GM12878 (cell line): Measurements from ENCODE around the gene IBSP. TPM values are rescaled to one million over a fixed set of nuclear protein-coding genes. Genes with fewer than 3 reads are reported as not detected.

Source experiments
- ATAC-seq: fragments of 200-7000 bp; cut with Tn5 transposase; 3 replicates; pipeline ENCODE4 v1.9.1; 2020; ENCODE audit warnings: mild to moderate bottlenecking, moderate library complexity
- BruUV-seq: library from RNA; stranded (reverse); fragments of 400-500 nt; replicated peaks from 2 replicates; lab custom pipeline; 2021; lab: Mats Ljungman, UMichigan
- CTCF ChIA-PET: fragments of 300-600 bp; sonication (Branson Sonifier 250); formaldehyde crosslinking; extraction: SDS; loops from one replicate; lab custom pipeline; 2021; ENCODE audit warnings: inconsistent platforms; lab: Yijun Ruan, JAX
- POLR2A ChIA-PET: fragments of 350-600 bp; formaldehyde crosslinking; extraction: SDS; loops from one replicate; lab custom pipeline; 2021; ENCODE audit warnings: inconsistent platforms; lab: Charles Lee
- RAD21 ChIA-PET: fragments of 300-600 bp; sonication (Branson Sonifier 250); formaldehyde crosslinking; loops from one replicate; lab custom pipeline; 2023; ENCODE audit warnings: antibody characterized with exemption; ENCODE audit not compliant: unreplicated experiment; lab: Charles Lee
- SMC1A ChIA-PET: fragments of 300-600 bp; sonication (Branson Sonifier 250); formaldehyde crosslinking; loops from one replicate; lab custom pipeline; 2023; ENCODE audit not compliant: unreplicated experiment, uncharacterized antibody; lab: Charles Lee
- DNase-seq: peaks from one replicate; pipeline ENCODE4 v3.0.0-alpha.2; 2011; ENCODE audit warnings: low read depth, low spot score
- FAIRE-seq: peaks from 3 replicates; lab custom pipeline; 2011; peaks lifted over from hg19 to GRCh38; lab: Jason Lieb, UNC
- H2AFZ ChIP-seq: 2 replicates; pipeline ENCODE4 v1.6.0; 2011; ENCODE audit warnings: low read depth, low read length, control low read depth; ENCODE audit not compliant: control insufficient read depth
- H3K27ac ChIP-seq: 2 replicates; pipeline ENCODE4 v1.5.1; 2011; ENCODE audit warnings: control low read depth; ENCODE audit not compliant: control insufficient read depth, insufficient read depth
- H3K27me3 ChIP-seq, 2 experiments: replicated peaks in 1 of 2; 2 replicates each; pipeline versions ENCODE4 v1.6.0 to v1.6.1; 2011; ENCODE audit warnings: low read length in 1 of 2; ENCODE audit not compliant: control insufficient read depth in 2 of 2, insufficient read depth in 2 of 2
- H3K36me3 ChIP-seq, 2 experiments: 2 replicates each; pipeline ENCODE4 v1.5.1; 2011; ENCODE audit warnings: low read length in 1 of 2; ENCODE audit not compliant: control insufficient read depth in 2 of 2, insufficient read depth in 2 of 2
- H3K4me1 ChIP-seq: 2 replicates; pipeline ENCODE4 v1.6.1; 2011; ENCODE audit warnings: mild to moderate bottlenecking, low read length, moderate library complexity, mixed read lengths; ENCODE audit not compliant: control insufficient read depth, insufficient read depth
- H3K4me2 ChIP-seq: 2 replicates; pipeline ENCODE4 v1.6.0; 2011; ENCODE audit warnings: control low read depth; ENCODE audit not compliant: control insufficient read depth, insufficient read depth
- H3K4me3 ChIP-seq: fragments of 200-600 bp; sonication (generic); 2 replicates; pipeline ENCODE4 v1.5.1; 2016
- H3K79me2 ChIP-seq: 2 replicates; pipeline ENCODE4 v1.6.0; 2011; ENCODE audit warnings: low read length; ENCODE audit not compliant: control insufficient read depth, insufficient read depth
- H3K9ac ChIP-seq: 2 replicates; pipeline ENCODE4 v1.8.0; 2011; ENCODE audit warnings: low read length, control low read depth, mixed read lengths; ENCODE audit not compliant: control insufficient read depth, insufficient read depth
- H3K9me3 ChIP-seq: replicated peaks from 3 replicates; pipeline ENCODE4 v1.5.1; 2011; ENCODE audit warnings: mild to moderate bottlenecking, low read length; ENCODE audit not compliant: control insufficient read depth, insufficient read depth
- H4K20me1 ChIP-seq: 2 replicates; pipeline ENCODE4 v1.6.0; 2011; ENCODE audit not compliant: control insufficient read depth, insufficient read depth
- DPF2 ChIP-seq: fragments of 450-650 bp; IDR thresholded peaks from 2 replicates; pipeline ENCODE4 v1.6.1; 2017; ENCODE audit warnings: mild to moderate bottlenecking
- GATAD2B ChIP-seq: fragments of 450-650 bp; conservative IDR thresholded peaks from 2 replicates; pipeline ENCODE4 v1.6.1; 2017; ENCODE audit warnings: low read depth, mild to moderate bottlenecking, moderate library complexity
- NR2F1 ChIP-seq: fragments of 450-650 bp; conservative IDR thresholded peaks from 2 replicates; pipeline ENCODE4 v1.6.1; 2017; ENCODE audit warnings: mild to moderate bottlenecking
- TAF1 ChIP-seq: IDR thresholded peaks from 2 replicates; pipeline ENCODE4 v1.6.1; 2011; ENCODE audit warnings: mild to moderate bottlenecking, low read depth, low read length, borderline replicate concordance
- WGBS: methylation state at CpG from one replicate; pipeline ENCODE4 v1.1.6; 2016; ENCODE audit warnings: low lambda C conversion rate; ENCODE audit not compliant: insufficient replicate concordance, insufficient coverage; ENCODE audit errors: missing lambda C conversion rate; 5-methylcytosine and 5-hydroxymethylcytosine counted together
- in situ Hi-C: fragments of 300-500 bp; cut with MboI; formaldehyde crosslinking; loops from 9 replicates; pipeline ENCODE4 v1.14.3; 2018; ENCODE audit warnings: mixed read lengths
- intact Hi-C: fragments of 100-400 bp; cut with micrococcal nuclease; formaldehyde crosslinking; loops from one replicate; pipeline ENCODE4 v1.14.2; 2022; ENCODE audit not compliant: unreplicated experiment
- polyA plus RNA-seq, 11 experiments: library from polyadenylated mRNA; depleted of rRNA in 4 of 11; unstranded in 6 of 11; stranded (reverse) in 5 of 11; fragments of >200 nt; fragmentation: Nextera tagmentation in 4 of 11; fragmentation: Illumina TruSeq in 1 of 11; extraction: Ambion mirVana in 4 of 11; extraction: Trizol in 1 of 11; gene quantifications; 1 replicate in 1 of 11; 2 replicates in 10 of 11; pipeline versions ENCODE4 v1.2.1 to v1.2.3, GENCODE V29; 2011 to 2016; ENCODE audit warnings: inconsistent platforms in 2 of 11, missing spikeins in 2 of 11, low read depth in 1 of 11
- total RNA-seq, 4 experiments: library from RNA; depleted of rRNA in 3 of 4; stranded (reverse); fragments of >200 nt in 3 of 4; fragmentation: Illumina TruSeq in 1 of 4; extraction: Trizol in 1 of 4; gene quantifications; 2 replicates each; pipeline versions ENCODE4 v1.2.1 to v1.2.3, GENCODE V29; 2013 to 2021
- TF ChIP-seq, protein P1 (sequence below): IDR thresholded peaks from 2 replicates; pipeline ENCODE4 v1.6.1; 2012; ENCODE audit warnings: low read depth, low read length, improper control_type of control experiment
- TF ChIP-seq, protein P2 (sequence below): fragments of 450-650 bp; IDR thresholded peaks from 2 replicates; pipeline ENCODE4 v1.6.1; 2017; ENCODE audit warnings: low read depth, mild to moderate bottlenecking, moderate library complexity

The IBSP gene
- total and polyA plus RNA-seq, 10 of the 15 experiments (the other 5 are each of a cell fraction or from before 2014, with no cell fraction given): not detected

DNA sequence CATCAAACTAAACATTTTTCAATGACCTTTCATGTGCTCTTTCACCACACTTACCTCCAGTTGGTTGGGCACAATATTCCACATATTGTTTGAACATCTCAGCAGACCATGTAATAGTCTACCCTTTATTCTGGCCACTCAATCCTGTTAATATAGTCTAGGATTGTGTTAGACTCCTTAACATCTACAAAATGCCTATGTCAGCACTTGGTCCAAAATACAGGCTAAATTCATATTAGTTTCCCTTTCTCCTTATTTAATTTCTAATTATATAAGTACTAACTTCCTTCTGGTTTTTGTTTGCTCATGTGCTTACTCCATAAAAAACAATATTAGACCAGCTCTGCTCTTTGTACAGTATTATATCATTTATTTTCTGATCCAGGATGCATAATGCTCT is 54.5 kb downstream of the IBSP start (continued):
- TF ChIP-seq GATAD2B: no peak

DNA sequence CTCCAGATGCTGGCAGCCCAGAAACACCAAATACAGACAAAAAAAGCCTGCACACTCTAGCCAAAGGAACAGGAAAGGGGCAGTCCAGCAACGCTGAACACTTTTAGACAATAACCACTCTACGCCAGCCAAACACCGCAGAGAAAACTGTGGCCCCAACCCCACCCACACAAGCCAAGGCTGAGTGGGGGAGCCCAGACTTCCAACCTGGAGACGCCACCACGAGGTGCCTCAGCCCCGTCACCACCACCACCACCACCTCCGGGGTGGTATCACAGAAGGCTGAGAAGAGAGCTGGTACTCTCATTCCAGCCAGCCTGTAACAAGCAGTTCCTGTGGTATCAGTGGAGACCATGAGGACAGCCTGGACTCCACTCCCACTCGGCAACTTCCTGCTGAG is 56.2 kb downstream of the IBSP start:
- TF ChIP-seq NR2F1 (no peak), TAF1 (no peak), DPF2 (no peak)
- TF ChIP-seq, protein P1, sequence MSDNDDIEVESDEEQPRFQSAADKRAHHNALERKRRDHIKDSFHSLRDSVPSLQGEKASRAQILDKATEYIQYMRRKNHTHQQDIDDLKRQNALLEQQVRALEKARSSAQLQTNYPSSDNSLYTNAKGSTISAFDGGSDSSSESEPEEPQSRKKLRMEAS: no peak
- TF ChIP-seq, protein P2, sequence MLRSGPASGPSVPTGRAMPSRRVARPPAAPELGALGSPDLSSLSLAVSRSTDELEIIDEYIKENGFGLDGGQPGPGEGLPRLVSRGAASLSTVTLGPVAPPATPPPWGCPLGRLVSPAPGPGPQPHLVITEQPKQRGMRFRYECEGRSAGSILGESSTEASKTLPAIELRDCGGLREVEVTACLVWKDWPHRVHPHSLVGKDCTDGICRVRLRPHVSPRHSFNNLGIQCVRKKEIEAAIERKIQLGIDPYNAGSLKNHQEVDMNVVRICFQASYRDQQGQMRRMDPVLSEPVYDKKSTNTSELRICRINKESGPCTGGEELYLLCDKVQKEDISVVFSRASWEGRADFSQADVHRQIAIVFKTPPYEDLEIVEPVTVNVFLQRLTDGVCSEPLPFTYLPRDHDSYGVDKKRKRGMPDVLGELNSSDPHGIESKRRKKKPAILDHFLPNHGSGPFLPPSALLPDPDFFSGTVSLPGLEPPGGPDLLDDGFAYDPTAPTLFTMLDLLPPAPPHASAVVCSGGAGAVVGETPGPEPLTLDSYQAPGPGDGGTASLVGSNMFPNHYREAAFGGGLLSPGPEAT: no peak
- RAD21 ChIA-PET: no interaction called here
- no peak overlapping the region for H3K27ac ChIP-seq
- ATAC-seq: no peak
- no peak overlapping the region for H3K9ac ChIP-seq
- H3K4me2 ChIP-seq: no peak overlapping the region
- intact Hi-C loops: no loop called here
- H3K27me3 ChIP-seq: no peaks in the 10 kb centered on the region
- in situ Hi-C loops: no loop called here
- H3K4me1 ChIP-seq: no peaks in the 10 kb centered on the region
- no peaks in the 10 kb centered on the region for H3K9me3 ChIP-seq
- 14% methylated on average over 8 of the region's 8 CpGs for WGBS
- no peak overlapping the region for H3K4me3 ChIP-seq
- FAIRE-seq: no peak
- H3K79me2 ChIP-seq: no peaks in the 10 kb centered on the region
- no peaks in the 10 kb centered on the region for H4K20me1 ChIP-seq
- SMC1A ChIA-PET: interaction anchor here (1.1 kb wide), 1 partner anchor 356 kb away, joined by 6 read pairs; no protein-coding TSS in a partner anchor
- POLR2A ChIA-PET: no interaction called here
- H3K36me3 ChIP-seq: no peaks in the 10 kb centered on the region
- CTCF ChIA-PET: interaction anchor here (1.2 to 8.7 kb wide), 3 partner anchors 119 to 357 kb away, joined by 4 to 76 read pairs (median 54); partner anchors contain the start of gene SPP1
- BruUV-seq: no TSS peak
- no peak overlapping the region for H2AFZ ChIP-seq
- DNase-seq: no peak
